ENCODE data around the gene CHAC2.
"Not testable (repeated sequence)": the region's sequence is repeated elsewhere in the genome, so short reads cannot be mapped to it uniquely, and the experiment has no call there.

The CHAC2 gene

DNA sequence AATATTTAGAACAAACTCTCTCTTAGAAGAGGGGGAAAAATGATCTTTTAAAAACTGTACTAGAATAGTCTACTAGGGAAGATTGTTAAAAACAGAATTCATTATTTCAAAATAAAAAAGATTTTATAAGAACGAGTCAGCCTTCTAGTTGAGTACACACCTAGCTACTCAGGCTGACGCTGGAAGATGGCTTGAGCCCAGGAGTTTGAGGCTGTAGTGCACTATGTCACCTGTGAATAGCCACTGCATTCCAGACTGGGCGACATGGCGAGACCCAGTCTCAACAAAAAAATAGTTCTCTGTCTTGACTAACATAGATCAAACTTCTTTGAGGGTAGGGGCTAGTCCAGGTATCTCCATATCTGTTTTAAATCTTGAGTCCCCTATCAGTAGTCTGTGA lies 53.1 kb downstream of the CHAC2 start:
- TF ChIP-seq, protein P1, sequence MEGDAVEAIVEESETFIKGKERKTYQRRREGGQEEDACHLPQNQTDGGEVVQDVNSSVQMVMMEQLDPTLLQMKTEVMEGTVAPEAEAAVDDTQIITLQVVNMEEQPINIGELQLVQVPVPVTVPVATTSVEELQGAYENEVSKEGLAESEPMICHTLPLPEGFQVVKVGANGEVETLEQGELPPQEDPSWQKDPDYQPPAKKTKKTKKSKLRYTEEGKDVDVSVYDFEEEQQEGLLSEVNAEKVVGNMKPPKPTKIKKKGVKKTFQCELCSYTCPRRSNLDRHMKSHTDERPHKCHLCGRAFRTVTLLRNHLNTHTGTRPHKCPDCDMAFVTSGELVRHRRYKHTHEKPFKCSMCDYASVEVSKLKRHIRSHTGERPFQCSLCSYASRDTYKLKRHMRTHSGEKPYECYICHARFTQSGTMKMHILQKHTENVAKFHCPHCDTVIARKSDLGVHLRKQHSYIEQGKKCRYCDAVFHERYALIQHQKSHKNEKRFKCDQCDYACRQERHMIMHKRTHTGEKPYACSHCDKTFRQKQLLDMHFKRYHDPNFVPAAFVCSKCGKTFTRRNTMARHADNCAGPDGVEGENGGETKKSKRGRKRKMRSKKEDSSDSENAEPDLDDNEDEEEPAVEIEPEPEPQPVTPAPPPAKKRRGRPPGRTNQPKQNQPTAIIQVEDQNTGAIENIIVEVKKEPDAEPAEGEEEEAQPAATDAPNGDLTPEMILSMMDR (IDR thresholded peaks at IDR 0.05; ENCODE audit: low read depth, low read length, missing control alignments) = no peak
- Histone ChIP-seq H3K4me3 (ENCODE audit: low read depth, low read length) (no peak overlapping the region), H3K36me3 (replicated peaks) (peaks cover 16% of the 10 kb centered on the region), H3K27ac (no peak overlapping the region), H3K27me3 (replicated peaks) (no peaks in the 10 kb centered on the region)
- in situ Hi-C loops (cut with HindIII; ENCODE audit: low pct_ligation_motif_present, low sequenced_read_pairs) = no loop called here
- no peak for DNase-seq

DNA sequence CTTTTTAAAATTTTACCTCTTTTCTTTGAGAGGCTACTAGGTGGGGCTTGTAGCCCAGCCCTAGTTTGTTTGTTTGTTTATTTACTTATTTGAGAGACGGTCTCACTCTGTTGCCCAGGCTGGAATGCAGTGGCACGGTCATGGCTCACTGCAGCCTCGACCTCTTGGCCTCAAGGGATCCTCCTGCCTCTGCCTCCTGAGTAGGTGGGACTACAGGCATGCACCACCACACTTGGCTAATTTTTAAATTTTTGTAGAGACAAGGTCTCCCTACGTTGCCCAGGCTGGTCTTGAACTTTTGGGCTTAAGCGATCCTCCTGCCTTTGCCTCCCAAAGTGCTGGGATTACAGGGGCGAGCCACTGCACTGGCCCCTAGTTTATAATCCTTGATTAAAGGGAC lies 54.2 kb downstream of the CHAC2 start:
- Histone ChIP-seq H3K4me3 (ENCODE audit: low read depth, low read length) (no peak overlapping the region), H3K27me3 (replicated peaks) (no peaks in the 10 kb centered on the region), H3K27ac (no peak overlapping the region), H3K36me3 (replicated peaks) (peaks cover 16% of the 10 kb centered on the region)
- in situ Hi-C loops (cut with HindIII; ENCODE audit: low pct_ligation_motif_present, low sequenced_read_pairs) = no loop called here
- no peak for DNase-seq
- TF ChIP-seq, protein P1 (IDR thresholded peaks at IDR 0.05; ENCODE audit: low read depth, low read length, missing control alignments) = no peak

DNA sequence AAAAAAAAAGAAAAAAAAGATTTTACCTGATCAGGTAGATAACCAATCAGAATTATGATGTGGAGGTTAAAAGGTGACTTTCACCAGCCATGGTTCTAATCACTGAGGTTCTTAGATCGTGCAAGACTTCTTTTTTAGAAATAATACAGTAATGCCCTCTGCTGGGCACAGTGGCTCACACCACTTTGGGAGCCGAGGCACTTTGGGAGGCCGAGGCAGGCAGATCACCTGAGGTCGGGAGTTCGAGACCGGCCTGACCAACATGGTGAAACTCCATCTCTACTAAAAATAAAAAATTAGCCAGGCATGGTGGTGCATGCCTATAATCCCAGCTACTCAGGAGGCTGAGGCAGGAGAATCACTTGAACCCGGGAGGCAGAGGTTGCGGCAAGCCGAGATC lies 56.0 kb downstream of the CHAC2 start:
- in situ Hi-C loops (cut with HindIII; ENCODE audit: low pct_ligation_motif_present, low sequenced_read_pairs); H3K27me3 ChIP-seq (replicated peaks); H3K27ac ChIP-seq; H3K36me3 ChIP-seq (replicated peaks); H3K4me3 ChIP-seq (ENCODE audit: low read depth, low read length); DNase-seq: not testable (repeated sequence)
- TF ChIP-seq, protein P1 (IDR thresholded peaks at IDR 0.05; ENCODE audit: low read depth, low read length, missing control alignments) = peak; percentile 16
